GM12872 (cell line): ENCODE results near the gene MAPRE2.

ENCODE experiments used
- TF ChIP-seq, protein P1 (sequence below): IDR thresholded peaks from 3 replicates; pipeline ENCODE4 v1.5.1; 2011; ENCODE audit warnings: low read depth, mild to moderate bottlenecking, low read length, moderate library complexity; ENCODE audit not compliant: insufficient read depth

MAPRE2 gene

DNA sequence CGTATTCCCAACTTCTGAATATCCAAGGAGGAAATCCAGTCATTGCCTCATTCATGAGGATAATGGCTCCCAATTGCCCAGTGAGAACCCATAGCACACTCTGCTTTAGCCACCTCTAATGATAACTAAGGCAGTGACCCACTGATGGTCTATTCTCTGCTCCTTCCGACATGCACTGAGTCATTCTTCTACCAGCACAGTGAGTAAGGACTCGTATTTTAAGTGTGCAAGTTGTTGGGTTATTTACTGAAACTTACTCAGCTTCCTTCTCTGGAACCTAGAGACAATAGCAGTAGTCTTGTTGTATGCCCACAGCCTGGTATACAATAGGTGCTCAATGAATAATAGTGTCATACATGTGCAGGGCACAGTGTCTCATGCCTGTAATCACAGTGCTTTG, 118.6 kb downstream of the MAPRE2 start:
- TF ChIP-seq, protein P1, sequence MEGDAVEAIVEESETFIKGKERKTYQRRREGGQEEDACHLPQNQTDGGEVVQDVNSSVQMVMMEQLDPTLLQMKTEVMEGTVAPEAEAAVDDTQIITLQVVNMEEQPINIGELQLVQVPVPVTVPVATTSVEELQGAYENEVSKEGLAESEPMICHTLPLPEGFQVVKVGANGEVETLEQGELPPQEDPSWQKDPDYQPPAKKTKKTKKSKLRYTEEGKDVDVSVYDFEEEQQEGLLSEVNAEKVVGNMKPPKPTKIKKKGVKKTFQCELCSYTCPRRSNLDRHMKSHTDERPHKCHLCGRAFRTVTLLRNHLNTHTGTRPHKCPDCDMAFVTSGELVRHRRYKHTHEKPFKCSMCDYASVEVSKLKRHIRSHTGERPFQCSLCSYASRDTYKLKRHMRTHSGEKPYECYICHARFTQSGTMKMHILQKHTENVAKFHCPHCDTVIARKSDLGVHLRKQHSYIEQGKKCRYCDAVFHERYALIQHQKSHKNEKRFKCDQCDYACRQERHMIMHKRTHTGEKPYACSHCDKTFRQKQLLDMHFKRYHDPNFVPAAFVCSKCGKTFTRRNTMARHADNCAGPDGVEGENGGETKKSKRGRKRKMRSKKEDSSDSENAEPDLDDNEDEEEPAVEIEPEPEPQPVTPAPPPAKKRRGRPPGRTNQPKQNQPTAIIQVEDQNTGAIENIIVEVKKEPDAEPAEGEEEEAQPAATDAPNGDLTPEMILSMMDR, result no peak

DNA sequence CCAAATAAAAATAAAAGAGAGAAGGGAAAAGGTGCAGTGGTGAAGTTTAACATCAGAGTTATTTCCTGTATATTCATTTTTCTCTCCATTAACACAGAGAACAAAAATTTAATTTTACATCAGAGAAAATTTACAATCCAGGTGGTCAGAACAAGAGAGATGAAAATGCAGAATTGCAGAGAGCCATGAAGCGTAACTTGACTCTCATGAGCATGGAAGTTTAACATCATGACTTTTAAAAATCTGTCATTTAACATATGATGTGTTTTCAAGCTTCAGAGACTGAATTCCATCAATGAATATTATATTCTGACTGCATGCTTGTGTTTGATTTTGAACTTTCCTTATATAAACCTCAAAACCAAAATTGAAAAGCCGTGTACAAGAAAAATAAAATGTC, 120.3 kb downstream of the MAPRE2 start:
- TF ChIP-seq, protein P1, result no peak

DNA sequence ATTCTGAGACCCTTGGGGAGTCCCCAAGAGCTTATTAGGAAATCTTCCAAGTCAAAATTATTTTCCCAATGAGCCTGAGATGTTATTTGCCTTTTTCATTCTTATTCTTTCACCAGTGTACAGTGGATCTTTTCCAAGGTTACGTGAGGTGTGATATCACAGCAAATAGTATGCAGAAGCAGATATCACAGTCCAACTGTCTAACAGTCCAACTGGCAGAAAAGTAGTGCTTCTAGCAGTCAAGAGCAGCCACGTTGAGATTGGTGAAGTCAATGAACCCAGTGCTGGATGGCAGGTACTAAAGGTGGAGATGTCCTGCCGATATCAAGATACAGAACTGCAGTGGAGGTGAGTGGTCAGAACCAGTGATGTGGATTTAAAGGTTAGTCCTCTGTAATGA, 120.7 kb downstream of the MAPRE2 start:
- TF ChIP-seq, protein P1, result no peak

DNA sequence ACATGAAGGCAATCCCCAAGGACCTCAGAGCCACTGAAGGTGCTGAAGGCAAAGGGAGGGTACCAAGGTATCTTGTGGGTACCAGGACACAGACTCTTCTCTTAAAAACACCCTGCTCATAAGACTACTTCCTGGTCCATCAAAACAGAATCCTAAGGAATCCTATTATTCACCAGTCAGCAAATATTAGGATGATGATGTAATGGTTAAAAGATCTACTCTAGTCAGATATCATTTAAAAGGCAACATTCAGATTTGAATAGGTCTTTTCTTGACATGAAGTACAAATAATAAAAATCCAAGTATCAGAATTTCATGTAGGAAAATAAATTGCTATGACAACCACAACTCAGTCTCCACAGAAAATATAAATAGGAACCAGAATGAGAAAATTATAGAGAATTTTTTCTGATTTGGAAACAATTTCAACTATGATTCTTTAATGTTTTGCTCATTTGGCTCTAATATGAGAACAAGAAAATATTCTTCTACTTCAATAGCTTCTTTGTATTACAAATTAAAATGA, 121.9 kb downstream of the MAPRE2 start:
- TF ChIP-seq, protein P1, result no peak

DNA sequence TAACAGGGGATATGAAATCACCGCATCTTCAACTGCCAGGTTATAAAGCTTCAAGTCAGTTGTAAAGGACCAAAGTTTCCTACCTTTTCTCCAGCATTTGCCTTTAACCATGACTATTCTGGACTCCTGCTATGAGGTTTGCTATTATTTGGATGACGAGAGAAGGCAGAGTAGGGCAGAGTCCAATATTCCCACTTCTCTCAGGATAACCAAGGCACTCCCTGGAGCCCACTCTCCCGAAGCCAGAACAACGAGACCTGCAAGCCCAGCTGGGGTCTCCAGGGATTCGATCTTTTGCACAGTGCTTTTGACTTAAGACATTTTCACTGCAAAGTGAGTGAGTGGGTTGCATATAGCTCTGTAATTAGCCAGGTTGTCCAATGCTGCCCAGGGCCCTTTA, 122.5 kb downstream of the MAPRE2 start:
- TF ChIP-seq, protein P1, result no peak

DNA sequence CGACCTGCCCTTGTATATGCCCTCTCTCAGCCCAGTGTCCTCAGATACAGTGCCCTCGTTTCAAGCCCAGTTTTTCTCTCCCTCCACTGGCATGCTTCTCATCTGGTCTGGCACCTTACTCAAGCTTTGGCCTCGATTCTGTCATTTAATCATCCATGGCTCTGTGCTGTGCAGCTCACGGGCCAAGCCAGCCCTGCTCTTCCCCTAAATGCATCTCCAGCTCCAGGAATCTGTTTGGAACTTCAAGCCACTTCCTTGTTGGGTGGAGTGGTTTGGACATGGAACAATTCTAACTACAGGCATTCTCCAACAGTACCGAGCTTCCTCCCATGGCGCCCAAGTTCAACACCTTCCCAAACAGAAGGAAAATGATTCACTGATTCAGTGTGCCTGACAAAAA, 122.9 kb downstream of the MAPRE2 start:
- TF ChIP-seq, protein P1, result no peak

DNA sequence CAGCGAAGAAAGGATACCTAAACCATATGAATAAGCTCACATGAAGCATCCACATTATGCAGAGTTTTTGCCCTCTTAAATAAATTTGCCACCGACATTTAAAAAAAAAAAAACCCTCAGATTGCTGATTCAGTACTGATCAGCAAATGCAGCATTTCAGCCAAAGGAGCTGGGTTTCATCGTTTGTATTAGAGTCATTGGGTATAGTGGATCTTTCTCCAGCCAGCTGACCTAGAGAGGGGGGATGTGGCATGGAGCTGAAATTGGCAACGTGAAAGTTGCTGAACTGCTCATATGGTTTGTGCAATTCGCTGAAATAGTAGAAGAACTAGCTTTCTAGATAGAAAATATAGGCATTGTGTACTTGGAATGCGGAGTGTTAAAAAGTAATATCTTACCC, 126.1 kb downstream of the MAPRE2 start:
- TF ChIP-seq, protein P1, result no peak
